ENCODE measurements around the gene PRKCH.
"Not testable (repeated sequence)": the region's sequence is repeated elsewhere in the genome, so short reads cannot be mapped to it uniquely, and the experiment has no call there.

The PRKCH gene

DNA sequence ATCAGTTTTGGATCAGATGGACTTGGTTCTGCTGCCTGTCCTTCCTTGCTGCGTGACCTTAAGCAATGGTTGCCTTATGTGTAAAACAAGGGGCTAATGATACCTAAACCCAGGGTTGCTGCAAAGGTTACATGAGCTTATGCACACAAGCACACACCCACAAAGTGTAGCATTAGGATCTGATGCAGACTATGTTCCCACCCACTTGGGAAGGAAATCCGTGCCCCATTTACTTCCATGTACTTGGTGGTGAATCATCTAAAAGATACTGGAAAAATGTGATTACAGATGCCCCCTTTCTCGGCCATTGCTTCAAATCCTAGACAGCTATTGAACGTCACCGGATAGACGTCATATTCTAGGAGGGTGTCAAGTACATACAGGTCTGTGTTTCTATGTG, 87.1 kb downstream of the PRKCH start:
- peaks cover 20% of the 10 kb centered on the region for H3K4me1 ChIP-seq (ENCODE audit: insufficient read depth, low read length)
- no peak overlapping the region for H3K9ac ChIP-seq (ENCODE audit: low read depth, low read length)
- H3K4me3 ChIP-seq (ENCODE audit: low read length): no peak overlapping the region
- H3K9me3 ChIP-seq (ENCODE audit: insufficient read depth, low read depth, low read length): no peaks in the 10 kb centered on the region
- H3K27me3 ChIP-seq (ENCODE audit: insufficient read depth, low read length): no peaks in the 10 kb centered on the region
- 94% methylated on average over 6 of the region's 6 CpGs for WGBS
- no peak overlapping the region for H3K27ac ChIP-seq (ENCODE audit: low read depth, low read length)
- no peaks in the 10 kb centered on the region for H3K36me3 ChIP-seq (ENCODE audit: insufficient read depth, low read length)

DNA sequence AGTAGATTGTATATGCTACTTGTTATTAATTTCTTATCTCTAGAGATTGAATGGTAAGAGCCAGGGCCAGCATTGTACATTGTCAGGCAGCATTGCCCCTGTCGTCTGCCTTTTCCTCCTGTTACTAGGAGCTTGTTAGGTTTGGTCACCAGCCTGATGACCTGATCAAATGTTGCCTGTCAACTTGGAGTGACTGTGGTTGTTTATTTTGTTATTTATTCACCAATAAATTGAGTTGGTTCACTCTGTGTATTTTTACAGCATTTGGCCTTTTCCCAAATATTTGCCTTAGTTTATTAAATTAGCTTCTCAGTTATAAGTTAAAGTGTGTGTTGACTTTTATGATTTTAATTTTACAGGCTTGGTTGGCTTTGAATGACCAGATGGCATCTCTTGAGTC, 88.4 kb downstream of the PRKCH start:
- Histone ChIP-seq H3K27me3 (ENCODE audit: insufficient read depth, low read length) (no peaks in the 10 kb centered on the region), H3K9me3 (ENCODE audit: insufficient read depth, low read depth, low read length) (no peaks in the 10 kb centered on the region), H3K4me3 (ENCODE audit: low read length) (no peak overlapping the region), H3K9ac (ENCODE audit: low read depth, low read length) (no peak overlapping the region), H3K27ac (ENCODE audit: low read depth, low read length) (no peak overlapping the region), H3K36me3 (ENCODE audit: insufficient read depth, low read length) (no peaks in the 10 kb centered on the region), H3K4me1 (ENCODE audit: insufficient read depth, low read length) (peaks cover 20% of the 10 kb centered on the region)
- 89% methylated on average over 1 of the region's 1 CpG for WGBS

GRCh38 chr14:61415934-61416333, 94.6 kb downstream of the PRKCH start:
- H3K27me3 ChIP-seq (ENCODE audit: insufficient read depth, low read length); H3K4me1 ChIP-seq (ENCODE audit: insufficient read depth, low read length); H3K9me3 ChIP-seq (ENCODE audit: insufficient read depth, low read depth, low read length); H3K36me3 ChIP-seq (ENCODE audit: insufficient read depth, low read length); H3K27ac ChIP-seq (ENCODE audit: low read depth, low read length); H3K9ac ChIP-seq (ENCODE audit: low read depth, low read length); H3K4me3 ChIP-seq (ENCODE audit: low read length): not testable (repeated sequence)
- 92% methylated on average over 4 of the region's 4 CpGs for whole genome bisulfite sequencing

- 100% methylated on average over 2 of the region's 2 CpGs for WGBS
- no peak overlapping the region for H3K4me3 ChIP-seq (ENCODE audit: low read length)
- H3K36me3 ChIP-seq (ENCODE audit: insufficient read depth, low read length): no peaks in the 10 kb centered on the region
- H3K27ac ChIP-seq (ENCODE audit: low read depth, low read length): no peak overlapping the region
- no peaks in the 10 kb centered on the region for H3K9me3 ChIP-seq (ENCODE audit: insufficient read depth, low read depth, low read length)
- no peak overlapping the region for H3K9ac ChIP-seq (ENCODE audit: low read depth, low read length)
- no peaks in the 10 kb centered on the region for H3K27me3 ChIP-seq (ENCODE audit: insufficient read depth, low read length)
- H3K4me1 ChIP-seq (ENCODE audit: insufficient read depth, low read length): peaks cover 4% of the 10 kb centered on the region; the same call in 1 of the 2 replicates
These were observed 95.2 kb downstream of the PRKCH start for GRCh38 chr14:61416591-61416990.

DNA sequence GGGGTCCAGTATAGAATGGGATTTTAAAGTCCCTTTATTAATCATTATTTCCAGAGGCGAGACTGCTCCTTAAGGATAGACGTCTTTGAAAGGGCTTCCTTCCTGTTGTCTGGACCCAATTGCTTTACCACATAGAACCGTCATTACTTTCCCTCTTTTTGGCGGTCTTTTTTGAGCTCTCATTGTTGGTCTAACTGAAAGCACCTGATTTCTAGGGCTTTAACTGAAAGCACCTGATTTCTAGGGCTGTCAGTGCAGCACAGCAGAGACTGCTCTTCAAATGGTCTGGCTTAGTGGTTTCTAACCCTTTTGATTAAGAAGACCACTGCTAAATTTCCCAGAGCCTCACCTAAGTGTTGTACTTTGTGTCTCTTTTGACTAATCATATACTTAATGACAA, 95.8 kb downstream of the PRKCH start:
- no peaks in the 10 kb centered on the region for H3K36me3 ChIP-seq (ENCODE audit: insufficient read depth, low read length)
- peaks cover 4% of the 10 kb centered on the region; the same call in 1 of the 2 replicates for H3K4me1 ChIP-seq (ENCODE audit: insufficient read depth, low read length)
- H3K27ac ChIP-seq (ENCODE audit: low read depth, low read length): no peak overlapping the region
- H3K27me3 ChIP-seq (ENCODE audit: insufficient read depth, low read length): no peaks in the 10 kb centered on the region
- H3K9ac ChIP-seq (ENCODE audit: low read depth, low read length): no peak overlapping the region
- 93% methylated on average over 4 of the region's 4 CpGs for WGBS
- H3K9me3 ChIP-seq (ENCODE audit: insufficient read depth, low read depth, low read length): no peaks in the 10 kb centered on the region
- no peak overlapping the region for H3K4me3 ChIP-seq (ENCODE audit: low read length)

DNA sequence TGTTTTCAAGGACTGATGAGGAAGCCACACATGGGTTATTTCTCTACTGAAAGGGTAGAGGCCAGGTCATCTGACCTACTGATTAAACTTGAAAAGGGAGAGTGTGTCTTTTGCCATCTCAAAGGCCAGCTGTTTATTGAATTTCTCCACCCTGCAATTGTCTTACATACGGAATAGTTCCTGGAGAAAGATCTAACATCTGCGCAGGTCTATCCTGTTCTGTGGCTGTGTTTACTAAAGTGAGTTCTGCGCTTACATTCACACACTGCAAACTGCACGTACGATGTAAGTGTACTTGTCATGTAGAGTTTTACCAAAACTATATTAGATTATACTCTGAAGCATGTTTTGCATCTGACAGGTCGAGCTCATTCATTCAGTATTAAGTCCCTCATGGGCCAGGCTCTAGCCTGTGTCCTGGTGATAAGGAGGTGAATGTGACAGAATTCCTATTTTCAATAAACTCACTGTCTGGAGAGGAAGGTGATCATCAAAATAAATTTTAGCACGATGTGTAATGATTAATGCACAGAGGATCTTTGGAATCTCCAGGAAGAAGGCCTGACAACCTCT, 96.6 kb downstream of the PRKCH start:
- 85% methylated on average over 4 of the region's 7 CpGs for WGBS
- Histone ChIP-seq H3K4me1 (ENCODE audit: insufficient read depth, low read length) (peaks cover 4% of the 10 kb centered on the region; the same call in 1 of the 2 replicates), H3K9ac (ENCODE audit: low read depth, low read length) (no peak overlapping the region), H3K36me3 (ENCODE audit: insufficient read depth, low read length) (no peaks in the 10 kb centered on the region), H3K9me3 (ENCODE audit: insufficient read depth, low read depth, low read length) (no peaks in the 10 kb centered on the region), H3K27ac (ENCODE audit: low read depth, low read length) (no peak overlapping the region), H3K27me3 (ENCODE audit: insufficient read depth, low read length) (no peaks in the 10 kb centered on the region), H3K4me3 (ENCODE audit: low read length) (no peak overlapping the region)

DNA sequence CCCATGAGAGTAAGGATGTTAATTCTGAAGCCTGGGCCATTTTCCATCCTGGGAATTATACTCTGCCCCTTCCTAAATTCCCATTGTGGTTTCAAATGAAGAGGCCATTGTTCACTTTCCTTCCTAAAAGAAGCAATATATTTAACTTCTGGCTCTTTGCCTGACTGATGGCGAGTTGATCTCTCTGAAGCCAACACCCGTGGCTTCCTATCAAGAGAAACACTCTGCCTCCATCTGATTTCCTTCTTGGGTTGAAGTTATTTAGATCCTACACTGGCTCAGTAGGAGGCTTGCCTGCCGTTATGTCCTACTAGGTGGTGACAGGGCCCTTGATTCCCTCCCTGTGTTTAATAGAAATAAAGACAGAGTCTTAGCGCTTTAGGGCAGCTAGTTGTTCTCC, 97.4 kb downstream of the PRKCH start:
- H3K36me3 ChIP-seq (ENCODE audit: insufficient read depth, low read length): no peaks in the 10 kb centered on the region
- H3K4me3 ChIP-seq (ENCODE audit: low read length): no peak overlapping the region
- 78% methylated on average over 4 of the region's 4 CpGs for WGBS
- no peaks in the 10 kb centered on the region for H3K9me3 ChIP-seq (ENCODE audit: insufficient read depth, low read depth, low read length)
- H3K27ac ChIP-seq (ENCODE audit: low read depth, low read length): no peak overlapping the region
- H3K4me1 ChIP-seq (ENCODE audit: insufficient read depth, low read length): peaks cover 4% of the 10 kb centered on the region; the same call in 1 of the 2 replicates
- H3K9ac ChIP-seq (ENCODE audit: low read depth, low read length): no peak overlapping the region
- no peaks in the 10 kb centered on the region for H3K27me3 ChIP-seq (ENCODE audit: insufficient read depth, low read length)

- H3K27ac ChIP-seq (ENCODE audit: low read depth, low read length): no peak overlapping the region
- H3K4me3 ChIP-seq (ENCODE audit: low read length): no peak overlapping the region
- H3K27me3 ChIP-seq (ENCODE audit: insufficient read depth, low read length): no peaks in the 10 kb centered on the region
- H3K36me3 ChIP-seq (ENCODE audit: insufficient read depth, low read length): no peaks in the 10 kb centered on the region
- peaks cover 4% of the 10 kb centered on the region; the same call in 1 of the 2 replicates for H3K4me1 ChIP-seq (ENCODE audit: insufficient read depth, low read length)
- H3K9me3 ChIP-seq (ENCODE audit: insufficient read depth, low read depth, low read length): no peaks in the 10 kb centered on the region
- H3K9ac ChIP-seq (ENCODE audit: low read depth, low read length): no peak overlapping the region
These were observed 97.8 kb downstream of the PRKCH start for GRCh38 chr14:61419201-61419600.

- H3K4me1 ChIP-seq (ENCODE audit: insufficient read depth, low read length): peaks cover 4% of the 10 kb centered on the region; the same call in 1 of the 2 replicates
- no peaks in the 10 kb centered on the region for H3K36me3 ChIP-seq (ENCODE audit: insufficient read depth, low read length)
- WGBS: 65% methylated on average over 4 of the region's 4 CpGs
- H3K9ac ChIP-seq (ENCODE audit: low read depth, low read length): no peak overlapping the region
- H3K4me3 ChIP-seq (ENCODE audit: low read length): no peak overlapping the region
- no peak overlapping the region for H3K27ac ChIP-seq (ENCODE audit: low read depth, low read length)
- no peaks in the 10 kb centered on the region for H3K27me3 ChIP-seq (ENCODE audit: insufficient read depth, low read length)
- no peaks in the 10 kb centered on the region for H3K9me3 ChIP-seq (ENCODE audit: insufficient read depth, low read depth, low read length)
These were observed 98.9 kb downstream of the PRKCH start for GRCh38 chr14:61420326-61420725.

- WGBS: 100% methylated on average over 1 of the region's 1 CpG
- H3K4me1 ChIP-seq (ENCODE audit: insufficient read depth, low read length): peaks cover 4% of the 10 kb centered on the region; the same call in 1 of the 2 replicates
- no peaks in the 10 kb centered on the region for H3K36me3 ChIP-seq (ENCODE audit: insufficient read depth, low read length)
- no peaks in the 10 kb centered on the region for H3K27me3 ChIP-seq (ENCODE audit: insufficient read depth, low read length)
- H3K27ac ChIP-seq (ENCODE audit: low read depth, low read length): no peak overlapping the region
- H3K9me3 ChIP-seq (ENCODE audit: insufficient read depth, low read depth, low read length): no peaks in the 10 kb centered on the region
- no peak overlapping the region for H3K4me3 ChIP-seq (ENCODE audit: low read length)
- H3K9ac ChIP-seq (ENCODE audit: low read depth, low read length): no peak overlapping the region
These were observed 100.0 kb downstream of the PRKCH start for GRCh38 chr14:61421212-61421923.

DNA sequence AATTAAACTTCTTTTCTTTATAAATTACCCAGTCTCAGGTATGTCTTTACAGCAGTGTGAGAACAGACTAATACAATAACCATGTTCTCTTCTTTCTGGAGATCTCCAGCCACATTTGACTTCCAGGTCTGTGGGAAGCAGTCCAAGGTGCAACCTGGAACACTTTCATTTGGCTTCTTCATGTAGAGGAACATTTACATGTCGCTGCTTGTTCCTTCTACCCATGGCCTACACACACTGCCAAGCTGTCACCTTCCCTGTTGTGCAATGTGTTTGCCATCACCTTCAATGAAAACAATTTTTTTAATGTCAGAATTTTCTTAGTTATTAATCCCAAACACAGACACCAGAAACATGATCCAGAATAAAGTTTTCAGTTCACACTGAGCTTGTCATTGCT, 104.7 kb downstream of the PRKCH start:
- no peaks in the 10 kb centered on the region for H3K27me3 ChIP-seq (ENCODE audit: insufficient read depth, low read length)
- H3K4me1 ChIP-seq (ENCODE audit: insufficient read depth, low read length): peaks cover 13% of the 10 kb centered on the region
- no peak overlapping the region for H3K4me3 ChIP-seq (ENCODE audit: low read length)
- H3K9ac ChIP-seq (ENCODE audit: low read depth, low read length): no peak overlapping the region
- no peaks in the 10 kb centered on the region for H3K36me3 ChIP-seq (ENCODE audit: insufficient read depth, low read length)
- H3K27ac ChIP-seq (ENCODE audit: low read depth, low read length): no peak overlapping the region
- WGBS: 95% methylated on average over 1 of the region's 1 CpG
- no peaks in the 10 kb centered on the region for H3K9me3 ChIP-seq (ENCODE audit: insufficient read depth, low read depth, low read length)
